CD4-positive, alpha-beta memory T cell (primary cell): ENCODE results near the gene AGPAT3. TPM values are rescaled to one million over a fixed set of nuclear protein-coding genes. Genes with fewer than 3 reads are reported as not detected.

Experiments used
- CTCF ChIA-PET: fragments of 350-600 bp; sonication (Branson Sonifier 250); formaldehyde crosslinking; loops from one replicate; lab custom pipeline; 2021; ENCODE audit warnings: inconsistent platforms; ENCODE audit not compliant: partially characterized antibody; lab: Charles Lee
- POLR2A ChIA-PET: fragments of 350-600 bp; sonication (Branson Sonifier 250); formaldehyde crosslinking; loops from one replicate; lab custom pipeline; 2021; ENCODE audit not compliant: partially characterized antibody; lab: Charles Lee
- DNase-seq, 5 donors: peaks; one replicate each; pipeline versions ENCODE4 v3.0.0 to v3.0.0-alpha.2; 2020 to 2022; ENCODE audit warnings: mixed read lengths in 1 of 5
- H3K27ac ChIP-seq: one replicate; pipeline ENCODE4 v1.7.0; 2013; ENCODE audit warnings: low read depth, low read length
- H3K27me3 ChIP-seq: 2 replicates; pipeline ENCODE4 v1.7.0; 2013; ENCODE audit warnings: mild to moderate bottlenecking, low read length, moderate library complexity; ENCODE audit not compliant: insufficient read depth
- H3K36me3 ChIP-seq: 2 replicates; pipeline ENCODE4 v1.7.0; 2013; ENCODE audit warnings: mild to moderate bottlenecking, low read length, moderate library complexity; ENCODE audit not compliant: insufficient read depth
- H3K4me1 ChIP-seq: 2 replicates; pipeline ENCODE4 v1.7.0; 2013; ENCODE audit warnings: mild to moderate bottlenecking, low read length, moderate library complexity; ENCODE audit not compliant: insufficient read depth
- H3K4me3 ChIP-seq, 2 donors: one replicate each; pipeline ENCODE4 v1.7.0; 2013; ENCODE audit warnings: low read length in 2 of 2, mild to moderate bottlenecking in 1 of 2
- H3K9me3 ChIP-seq, 2 donors: one replicate each; pipeline ENCODE4 v1.7.0; 2013; ENCODE audit warnings: low read length in 2 of 2, control low read depth in 1 of 2; ENCODE audit not compliant: control insufficient read depth in 1 of 2
- H3K27ac Mint-ChIP-seq, 7 donors: one replicate each; pipeline ENCODE4 v1.8.0; 2020 to 2021; ENCODE audit warnings: mixed read lengths in 7 of 7, mild to moderate bottlenecking in 6 of 7, inconsistent platforms in 3 of 7, moderate library complexity in 3 of 7
- H3K27me3 Mint-ChIP-seq, 2 donors: one replicate each; pipeline ENCODE4 v1.8.0; 2020 to 2021; ENCODE audit warnings: mixed read lengths in 2 of 2
- H3K36me3 Mint-ChIP-seq, 2 donors: one replicate each; pipeline ENCODE4 v1.8.0; 2020 to 2021; ENCODE audit warnings: mixed read lengths in 2 of 2, inconsistent platforms in 1 of 2, mild to moderate bottlenecking in 1 of 2
- H3K4me1 Mint-ChIP-seq, 4 donors: one replicate each; pipeline ENCODE4 v1.8.0; 2020 to 2021; ENCODE audit warnings: mixed read lengths in 4 of 4, mild to moderate bottlenecking in 1 of 4
- H3K4me3 Mint-ChIP-seq, 8 donors: one replicate each; pipeline ENCODE4 v1.8.0; 2020 to 2021; ENCODE audit warnings: mixed read lengths in 8 of 8, mild to moderate bottlenecking in 7 of 8, moderate library complexity in 6 of 8, inconsistent platforms in 3 of 8
- H3K9me3 Mint-ChIP-seq, 8 donors: one replicate each; pipeline ENCODE4 v1.8.0; 2020 to 2021; ENCODE audit warnings: mixed read lengths in 8 of 8, mild to moderate bottlenecking in 5 of 8, inconsistent platforms in 3 of 8, moderate library complexity in 1 of 8
- intact Hi-C: fragments of 100-400 bp; cut with micrococcal nuclease; formaldehyde crosslinking; loops from one replicate; pipeline ENCODE4 v1.15.1; 2023
- polyA plus RNA-seq, 2 donors: library from polyadenylated mRNA; unstranded; fragments of 300-500 nt; fragmentation: Illumina TruSeq; gene quantifications; one replicate each; pipeline ENCODE4 v1.2.3, GENCODE V29; 2021
- total RNA-seq, 2 experiments: library from RNA; stranded (reverse); gene quantifications; one replicate each; pipeline ENCODE4 v1.2.3, GENCODE V29; 2021

The AGPAT3 gene
- total and polyA plus RNA-seq, 4 experiments from 2014 or later: 16.0 to 76.7 (median 46.7) TPM

DNA sequence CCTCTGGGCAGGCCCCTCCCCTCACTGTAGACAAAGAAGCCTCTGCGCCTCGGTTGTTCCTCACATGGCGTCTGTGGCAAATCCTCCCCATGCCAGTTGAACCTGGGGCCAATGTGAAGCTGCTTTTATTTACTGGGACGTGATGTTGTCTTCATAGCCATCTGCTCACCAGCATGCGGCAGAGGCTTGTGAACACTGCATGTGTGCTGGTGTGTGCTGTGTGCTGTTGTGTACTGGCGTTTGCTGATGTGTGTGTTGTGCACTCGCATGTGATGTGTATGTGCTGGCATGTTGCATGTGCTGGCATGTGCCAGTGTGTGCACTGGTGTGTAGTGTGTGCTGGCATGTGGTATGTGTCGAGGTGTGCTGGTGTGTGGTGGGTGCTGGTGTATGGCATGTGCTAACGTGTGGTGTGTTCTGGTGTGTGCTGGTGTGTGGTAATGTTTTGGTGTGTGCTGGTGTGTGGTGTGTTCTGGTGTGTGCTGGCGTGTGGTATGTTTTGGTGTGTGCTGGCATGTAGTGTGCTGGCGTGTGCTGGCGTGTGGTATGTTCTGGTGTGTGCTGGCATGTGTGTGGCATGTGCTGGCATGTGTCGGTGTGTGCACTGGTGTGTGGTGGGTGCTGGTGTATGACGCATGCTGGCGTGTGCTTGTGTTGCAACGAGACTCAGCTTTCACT, 109.9 kb downstream of the AGPAT3 start:
- Histone ChIP-seq H3K9me3 (no peaks in the 10 kb centered on the region), H3K27ac (no peak overlapping the region), H3K27me3 (no peaks in the 10 kb centered on the region), H3K4me3 (no peak overlapping the region), H3K4me1 (peaks cover 3% of the 10 kb centered on the region), H3K36me3 (peaks cover 25% of the 10 kb centered on the region)
- peaks cover 4 to 38% of the 10 kb centered on the region in 2 donors for H3K36me3 Mint-ChIP-seq
- no peak overlapping the region for H3K4me3 Mint-ChIP-seq
- ChIA-PET POLR2A (no interaction called here), CTCF (interaction anchor here (0.6 to 4.2 kb wide), 13 partner anchors 10 to 201 kb away, joined by 3 to 68 read pairs (median 4); partner anchors contain the start of gene RRP1)
- intact Hi-C loops: loop anchor here (1.0 kb wide), 1 partner anchor 36 kb away; no protein-coding TSS in a partner anchor
- peaks cover 11 to 18% (median 13%) of the 10 kb centered on the region in 4 donors for H3K4me1 Mint-ChIP-seq
- no peaks in the 10 kb centered on the region for H3K27me3 Mint-ChIP-seq
- peaks cover 0 to 2% (median 0%) of the 10 kb centered on the region in 8 donors for H3K9me3 Mint-ChIP-seq
- peak overlapping the region in 6 of 7 donors; percentile 33 to 97 (median 72) for H3K27ac Mint-ChIP-seq
- DNase-seq: no peak

GRCh38 chr21:43975469-43976098, 110.6 kb downstream of the AGPAT3 start:
- H3K27me3 Mint-ChIP-seq: no peaks in the 10 kb centered on the region
- peaks cover 11 to 18% (median 13%) of the 10 kb centered on the region in 4 donors for H3K4me1 Mint-ChIP-seq
- no peaks in the 10 kb centered on the region for H3K27me3 ChIP-seq
- peaks cover 0 to 33% of the 10 kb centered on the region in 2 donors for H3K36me3 Mint-ChIP-seq
- H3K27ac Mint-ChIP-seq: peak overlapping the region in 5 of 7 donors; percentile 0 to 97 (median 63)
- no peak overlapping the region for H3K4me3 Mint-ChIP-seq
- DNase-seq: peak; percentile 73 to 83 (median 77)
- H3K4me1 ChIP-seq: peaks cover 3% of the 10 kb centered on the region
- no peak overlapping the region for H3K27ac ChIP-seq
- intact Hi-C loops: loop anchor here (1.0 kb wide), 1 partner anchor 36 kb away; no protein-coding TSS in a partner anchor
- CTCF ChIA-PET: interaction anchor here (0.6 to 4.2 kb wide), 16 partner anchors 9 to 1459 kb away, joined by 3 to 68 read pairs (median 4); partner anchors contain the start of gene RRP1
- POLR2A ChIA-PET: no interaction called here
- H3K36me3 ChIP-seq: peaks cover 24% of the 10 kb centered on the region
- H3K9me3 Mint-ChIP-seq: peaks cover 0 to 2% (median 0%) of the 10 kb centered on the region in 8 donors
- H3K4me3 ChIP-seq: no peak overlapping the region
- H3K9me3 ChIP-seq: no peaks in the 10 kb centered on the region

- H3K27ac Mint-ChIP-seq: no peak overlapping the region
- H3K27me3 Mint-ChIP-seq: no peaks in the 10 kb centered on the region
- H3K27me3 ChIP-seq: no peaks in the 10 kb centered on the region
- peaks cover 11 to 18% (median 13%) of the 10 kb centered on the region in 4 donors for H3K4me1 Mint-ChIP-seq
- no peak for DNase-seq
- H3K9me3 ChIP-seq: no peaks in the 10 kb centered on the region
- intact Hi-C loops: no loop called here
- H3K36me3 Mint-ChIP-seq: peaks cover 0 to 36% of the 10 kb centered on the region in 2 donors
- peaks cover 0 to 2% (median 0%) of the 10 kb centered on the region in 8 donors for H3K9me3 Mint-ChIP-seq
- no peak overlapping the region for H3K27ac ChIP-seq
- ChIA-PET CTCF (interaction anchor here (0.8 to 4.2 kb wide), 7 partner anchors 16 to 187 kb away, joined by 3 to 68 read pairs (median 4); partner anchors contain the start of gene RRP1), POLR2A (no interaction called here)
- H3K4me3 ChIP-seq: no peak overlapping the region
- H3K4me3 Mint-ChIP-seq: no peak overlapping the region
- H3K36me3 ChIP-seq: peaks cover 24% of the 10 kb centered on the region
- H3K4me1 ChIP-seq: peaks cover 3% of the 10 kb centered on the region
Measured at GRCh38 chr21:43976661-43977060, 111.6 kb downstream of the AGPAT3 start.

DNA sequence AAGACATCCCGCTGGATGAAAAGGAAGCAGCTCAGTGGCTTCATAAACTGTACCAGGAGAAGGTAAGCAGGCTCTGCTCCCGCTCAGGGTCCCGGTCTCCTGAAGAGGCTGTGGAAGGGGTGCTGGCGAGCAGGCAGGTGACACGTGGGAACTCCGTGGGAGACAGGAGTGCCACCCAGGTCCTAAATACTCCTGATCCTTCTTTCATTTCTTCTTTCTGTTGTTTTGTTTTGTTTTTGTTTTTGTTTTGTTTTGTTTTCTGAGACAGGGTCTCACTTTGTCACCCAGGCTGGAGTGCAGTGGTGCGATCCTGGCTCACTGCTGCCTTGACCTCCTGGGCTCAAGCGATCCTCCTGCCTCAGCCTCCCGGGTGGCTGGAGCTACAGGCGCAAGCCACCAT, 113.0 kb downstream of the AGPAT3 start:
- H3K27ac Mint-ChIP-seq: no peak overlapping the region
- peaks cover 0 to 2% (median 0%) of the 10 kb centered on the region in 8 donors for H3K9me3 Mint-ChIP-seq
- Histone ChIP-seq H3K27me3 (no peaks in the 10 kb centered on the region), H3K36me3 (peaks cover 23% of the 10 kb centered on the region), H3K4me1 (peaks cover 3% of the 10 kb centered on the region), H3K4me3 (no peak overlapping the region), H3K9me3 (no peaks in the 10 kb centered on the region), H3K27ac (no peak overlapping the region)
- no peaks in the 10 kb centered on the region for H3K27me3 Mint-ChIP-seq
- peaks cover 0 to 36% of the 10 kb centered on the region in 2 donors for H3K36me3 Mint-ChIP-seq
- H3K4me1 Mint-ChIP-seq: peaks cover 11 to 18% (median 13%) of the 10 kb centered on the region in 4 donors
- ChIA-PET CTCF (interaction anchor here (3.5 to 4.2 kb wide), 2 partner anchors 39 to 166 kb away, joined by 13 to 68 read pairs; no protein-coding TSS in a partner anchor), POLR2A (no interaction called here)
- no peak for DNase-seq
- intact Hi-C loops: no loop called here
- H3K4me3 Mint-ChIP-seq: no peak overlapping the region

DNA sequence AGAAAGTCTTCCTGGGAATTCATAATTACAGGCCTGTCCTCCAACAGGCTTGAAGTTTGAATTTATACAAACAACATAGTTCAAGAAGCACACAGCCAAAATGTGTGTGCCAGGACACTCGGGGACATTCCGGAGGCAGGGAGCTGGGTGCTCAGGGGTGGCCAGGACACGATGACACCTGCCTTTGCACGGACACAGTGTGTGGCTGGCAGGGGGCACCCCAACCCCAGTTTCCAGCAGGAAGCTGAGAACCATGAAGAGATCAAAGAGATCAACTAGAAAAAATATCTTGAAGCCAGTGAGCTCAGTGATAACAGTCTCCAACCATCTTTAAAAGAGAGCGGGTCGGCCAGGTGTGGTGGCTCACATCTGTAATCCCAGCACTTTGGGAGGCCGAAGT, 114.6 kb downstream of the AGPAT3 start:
- CTCF ChIA-PET: interaction anchor here (0.7 kb wide), 1 partner anchor 478 kb away, joined by 3 read pairs; no protein-coding TSS in a partner anchor
- intact Hi-C loops: no loop called here
- Histone ChIP-seq H3K4me3 (no peak overlapping the region), H3K36me3 (peaks cover 23% of the 10 kb centered on the region), H3K4me1 (peaks cover 3% of the 10 kb centered on the region), H3K27me3 (no peaks in the 10 kb centered on the region), H3K9me3 (no peaks in the 10 kb centered on the region), H3K27ac (no peak overlapping the region)
- no peak overlapping the region for H3K4me3 Mint-ChIP-seq
- H3K27ac Mint-ChIP-seq: peak overlapping the region in 1 of 7 donors; percentile 18
- no peak for DNase-seq
- H3K36me3 Mint-ChIP-seq: peaks cover 0 to 37% of the 10 kb centered on the region in 2 donors
- H3K27me3 Mint-ChIP-seq: no peaks in the 10 kb centered on the region
- no peaks in the 10 kb centered on the region for H3K9me3 Mint-ChIP-seq
- POLR2A ChIA-PET: no interaction called here
- H3K4me1 Mint-ChIP-seq: peaks cover 6 to 10% (median 7%) of the 10 kb centered on the region in 4 donors

DNA sequence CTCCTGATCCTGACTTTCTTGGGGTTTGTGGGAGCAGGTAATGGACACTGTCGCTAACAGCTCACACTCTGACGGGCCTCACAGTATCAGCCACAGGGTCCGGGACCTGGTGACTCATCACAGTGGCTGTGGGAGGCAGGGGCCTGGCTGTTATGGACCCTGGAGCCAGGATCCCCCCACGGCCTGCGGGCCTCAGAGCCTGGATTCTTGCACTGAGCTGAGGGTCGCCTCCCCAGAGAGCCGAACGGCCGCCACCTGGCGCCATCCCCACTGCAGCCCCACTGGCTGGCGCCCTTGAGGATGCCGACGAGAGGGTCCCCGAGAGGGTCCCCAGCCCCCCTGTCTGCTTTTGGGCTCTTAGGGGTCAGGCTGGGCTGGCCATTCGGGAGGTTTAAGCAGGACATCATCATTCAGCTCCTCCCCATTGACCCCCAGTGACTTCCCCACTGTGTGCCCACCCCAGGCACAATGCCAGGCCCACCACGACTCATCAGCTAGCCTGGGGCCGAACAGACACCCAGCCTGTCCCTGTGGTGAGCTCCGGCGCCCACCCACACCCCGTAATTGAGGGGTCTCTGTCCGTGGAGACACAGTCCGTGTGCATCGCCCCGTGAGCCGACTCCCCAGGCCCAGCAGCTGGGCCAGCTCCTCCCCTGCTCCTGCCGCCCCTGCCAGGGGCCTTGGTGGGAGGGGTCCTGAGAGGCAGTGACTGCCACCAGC, 116.3 kb downstream of the AGPAT3 start:
- no peak for DNase-seq
- Histone ChIP-seq H3K4me1 (peaks cover 11% of the 10 kb centered on the region), H3K36me3 (peaks cover 23% of the 10 kb centered on the region), H3K9me3 (no peaks in the 10 kb centered on the region), H3K27ac (no peak overlapping the region), H3K27me3 (no peaks in the 10 kb centered on the region), H3K4me3 (no peak overlapping the region)
- Mint-ChIP-seq H3K36me3 (peaks cover 0 to 36% of the 10 kb centered on the region in 2 donors), H3K4me1 (peaks cover 8 to 11% (median 10%) of the 10 kb centered on the region in 4 donors), H3K27me3 (no peaks in the 10 kb centered on the region), H3K4me3 (no peak overlapping the region), H3K9me3 (no peaks in the 10 kb centered on the region), H3K27ac (no peak overlapping the region)
- ChIA-PET CTCF (interaction anchor here (1.5 kb wide), 1 partner anchor 170 kb away, joined by 3 read pairs; no protein-coding TSS in a partner anchor), POLR2A (no interaction called here)
- intact Hi-C loops: no loop called here
